GM08714 (cell line): ENCODE measurements around the gene LRRC10B.

Experiments
- H3K4me3 ChIP-seq: fragments of 200-500 bp; sonication (Bioruptor generic); 2 replicates; pipeline ENCODE4 v1.5.1; 2014; ENCODE audit warnings: mild to moderate bottlenecking, low read length, inconsistent platforms
- ZNF274 ChIP-seq: IDR thresholded peaks from 2 replicates; pipeline ENCODE4 v1.6.1; 2012; ENCODE audit warnings: mild to moderate bottlenecking, low read depth, low read length

Gene LRRC10B

GRCh38 chr11:61551634-61552033, 43.1 kb downstream of the LRRC10B start:
- no peak overlapping the region for H3K4me3 ChIP-seq
- no peak for TF ChIP-seq ZNF274

- TF ChIP-seq ZNF274 = no peak
- no peak overlapping the region for H3K4me3 ChIP-seq
These were observed 43.6 kb downstream of the LRRC10B start for GRCh38 chr11:61552108-61552635.

- no peak overlapping the region for H3K4me3 ChIP-seq
- no peak for TF ChIP-seq ZNF274
These were observed 45.0 kb downstream of the LRRC10B start for GRCh38 chr11:61553373-61554171.

GRCh38 chr11:61554172-61554988, 45.8 kb downstream of the LRRC10B start:
- H3K4me3 ChIP-seq = no peak overlapping the region
- TF ChIP-seq ZNF274 = no peak

GRCh38 chr11:61555051-61555969, 46.8 kb downstream of the LRRC10B start:
- no peak overlapping the region for H3K4me3 ChIP-seq
- no peak for TF ChIP-seq ZNF274

GRCh38 chr11:61555978-61556377, 47.4 kb downstream of the LRRC10B start:
- TF ChIP-seq ZNF274 = no peak
- H3K4me3 ChIP-seq = no peak overlapping the region

GRCh38 chr11:61556621-61557020, 48.1 kb downstream of the LRRC10B start:
- no peak overlapping the region for H3K4me3 ChIP-seq
- TF ChIP-seq ZNF274 = no peak
